Neural cell (in vitro differentiated cells): ENCODE measurements around the gene RAB11FIP3.

ENCODE experiments used
- CTCF ChIP-seq: fragments of 450-650 bp; IDR thresholded peaks from 2 replicates; pipeline ENCODE4 v1.5.1; 2014; ENCODE audit warnings: antibody characterized with exemption, mild to moderate bottlenecking, moderate library complexity; ENCODE audit not compliant: poor library complexity, severe bottlenecking
- RAD21 ChIP-seq: fragments of 450-650 bp; conservative IDR thresholded peaks from 2 replicates; pipeline ENCODE4 v1.6.1; 2014; ENCODE audit warnings: antibody characterized with exemption, mild to moderate bottlenecking, moderate library complexity
- REST ChIP-seq: IDR thresholded peaks from 2 replicates; pipeline ENCODE4 v1.6.1; 2012; ENCODE audit warnings: borderline replicate concordance

- TF ChIP-seq CTCF (no peak), RAD21 (no peak), REST (no peak)
Observed at GRCh38 chr16:441447-441846, 16.0 kb downstream of the RAB11FIP3 start.
